Sigmoid colon (tissue), 3 donors: ENCODE data around the gene PPFIA2.

Source experiments
- CTCF ChIP-seq, 4 experiments: fragments of 450-650 bp in 3 of 4; fragments of 200-600 bp in 1 of 4; IDR thresholded peaks; one replicate each; pipeline ENCODE4 v1.5.1; 2016 to 2019; ENCODE audit warnings: antibody characterized with exemption in 4 of 4, mild to moderate bottlenecking in 3 of 4, moderate library complexity in 2 of 4
- POLR2A ChIP-seq, 2 donors: fragments of 450-650 bp; IDR thresholded peaks; one replicate each; pipeline ENCODE4 v1.6.1; 2016; ENCODE audit warnings: antibody characterized with exemption in 2 of 2, mild to moderate bottlenecking in 2 of 2, moderate library complexity in 2 of 2

- TF ChIP-seq CTCF (IDR thresholded peaks at IDR 0.05): no peak
- TF ChIP-seq POLR2A (IDR thresholded peaks at IDR 0.05): no peak
These were observed 342.1 kb downstream of the PPFIA2 start for GRCh38 chr12:81417056-81417455.
